AG09319 (cell line): ENCODE data around the gene GFPT1.

Source experiments
- DNase-seq: peaks from one replicate; pipeline ENCODE4 v3.0.0-alpha.2; 2010; ENCODE audit warnings: low read depth; ENCODE audit errors: extremely low read depth
- TF ChIP-seq, protein P1 (sequence below): IDR thresholded peaks from 2 replicates; pipeline ENCODE4 v1.5.1; 2011; ENCODE audit warnings: low read depth, mild to moderate bottlenecking, inconsistent platforms, low read length, moderate library complexity

The GFPT1 gene

DNA sequence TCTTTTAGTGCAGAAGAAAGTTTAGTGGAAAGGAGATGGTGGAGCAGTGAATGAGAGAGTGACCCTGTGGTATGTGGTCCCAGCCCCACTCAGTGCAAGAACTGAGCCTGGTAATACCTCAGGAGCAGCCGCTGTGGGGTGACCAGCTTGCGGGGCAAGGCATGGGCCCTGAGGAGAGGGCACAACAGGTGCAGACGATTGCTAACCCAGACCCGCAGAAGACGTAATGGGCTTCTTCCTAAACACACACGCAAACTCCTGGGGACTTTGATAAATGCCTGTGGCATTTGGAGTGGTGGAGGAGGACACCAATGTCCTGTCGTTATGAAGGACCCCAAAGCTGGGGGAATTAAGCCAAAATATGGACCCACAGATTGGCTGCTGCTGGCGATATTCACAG lies 78.7 kb downstream of the GFPT1 start:
- TF ChIP-seq, protein P1, sequence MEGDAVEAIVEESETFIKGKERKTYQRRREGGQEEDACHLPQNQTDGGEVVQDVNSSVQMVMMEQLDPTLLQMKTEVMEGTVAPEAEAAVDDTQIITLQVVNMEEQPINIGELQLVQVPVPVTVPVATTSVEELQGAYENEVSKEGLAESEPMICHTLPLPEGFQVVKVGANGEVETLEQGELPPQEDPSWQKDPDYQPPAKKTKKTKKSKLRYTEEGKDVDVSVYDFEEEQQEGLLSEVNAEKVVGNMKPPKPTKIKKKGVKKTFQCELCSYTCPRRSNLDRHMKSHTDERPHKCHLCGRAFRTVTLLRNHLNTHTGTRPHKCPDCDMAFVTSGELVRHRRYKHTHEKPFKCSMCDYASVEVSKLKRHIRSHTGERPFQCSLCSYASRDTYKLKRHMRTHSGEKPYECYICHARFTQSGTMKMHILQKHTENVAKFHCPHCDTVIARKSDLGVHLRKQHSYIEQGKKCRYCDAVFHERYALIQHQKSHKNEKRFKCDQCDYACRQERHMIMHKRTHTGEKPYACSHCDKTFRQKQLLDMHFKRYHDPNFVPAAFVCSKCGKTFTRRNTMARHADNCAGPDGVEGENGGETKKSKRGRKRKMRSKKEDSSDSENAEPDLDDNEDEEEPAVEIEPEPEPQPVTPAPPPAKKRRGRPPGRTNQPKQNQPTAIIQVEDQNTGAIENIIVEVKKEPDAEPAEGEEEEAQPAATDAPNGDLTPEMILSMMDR, result no peak

DNA sequence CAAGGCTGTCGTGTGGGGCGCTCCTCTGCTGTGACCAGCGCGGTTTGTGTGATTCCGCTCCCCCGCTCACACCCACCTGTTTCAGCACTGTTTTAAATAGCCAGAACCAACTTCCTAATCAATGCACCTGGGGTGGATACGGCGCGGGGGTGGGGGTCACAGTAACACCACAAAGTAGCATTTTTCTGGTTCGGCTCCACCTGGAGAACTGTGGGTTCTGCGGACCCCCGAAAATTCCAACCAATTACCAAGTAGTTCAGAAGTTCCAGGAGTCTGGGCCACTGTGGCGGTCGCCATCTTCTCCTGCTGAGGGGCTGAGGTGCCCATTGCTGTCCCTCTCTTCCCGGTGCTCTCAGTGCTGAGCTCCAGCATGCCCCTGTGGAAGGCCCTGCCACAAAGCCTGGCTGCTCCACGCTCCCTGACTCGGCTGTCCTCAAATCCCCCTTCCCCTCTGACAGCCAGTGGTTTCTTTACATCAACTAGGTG lies 79.4 kb downstream of the GFPT1 start:
- no peak for DNase-seq
- TF ChIP-seq, protein P1, result no peak

More for the DNA sequence above, 78.7 kb downstream of the GFPT1 start:
- DNase-seq, result no peak

DNA sequence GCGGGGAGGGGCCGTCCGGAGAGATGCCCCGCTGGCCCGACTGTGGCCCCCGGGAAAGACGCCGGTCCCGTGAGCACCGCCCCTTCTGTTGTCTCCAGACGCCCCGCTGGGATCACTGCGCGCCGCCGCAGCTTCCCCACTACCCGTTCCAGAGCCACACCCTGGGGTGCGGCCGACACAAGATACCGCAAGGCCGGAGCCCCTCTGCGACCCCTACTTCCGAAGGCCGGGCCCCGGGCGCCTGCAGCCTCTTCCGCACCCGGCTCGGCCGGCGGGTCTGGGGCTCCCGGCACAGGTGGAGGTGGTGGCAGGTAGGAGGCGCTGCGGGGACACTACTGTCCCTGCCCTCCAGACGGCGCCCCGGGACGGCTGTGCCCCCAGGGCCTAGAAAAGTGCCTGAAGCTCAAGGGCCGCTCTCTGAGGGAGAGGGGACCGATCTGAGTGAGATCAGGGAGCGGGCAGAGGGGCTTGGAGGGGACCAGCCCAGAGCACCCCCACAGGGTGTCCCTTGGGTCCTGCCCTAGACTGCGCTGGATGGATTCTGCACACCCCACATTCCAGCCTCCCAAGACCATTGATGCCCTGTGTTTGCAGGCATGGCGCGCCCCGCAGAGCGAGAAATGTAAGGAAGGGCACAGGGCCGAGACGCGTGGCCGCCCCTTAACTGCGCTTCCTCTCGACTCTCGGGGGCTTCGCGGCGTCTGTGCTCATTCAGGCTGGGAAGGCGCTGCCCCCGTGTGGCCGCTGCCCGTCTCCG lies 80.0 kb downstream of the GFPT1 start:
- TF ChIP-seq, protein P1, result peak; percentile 85
- no peak for DNase-seq

DNA sequence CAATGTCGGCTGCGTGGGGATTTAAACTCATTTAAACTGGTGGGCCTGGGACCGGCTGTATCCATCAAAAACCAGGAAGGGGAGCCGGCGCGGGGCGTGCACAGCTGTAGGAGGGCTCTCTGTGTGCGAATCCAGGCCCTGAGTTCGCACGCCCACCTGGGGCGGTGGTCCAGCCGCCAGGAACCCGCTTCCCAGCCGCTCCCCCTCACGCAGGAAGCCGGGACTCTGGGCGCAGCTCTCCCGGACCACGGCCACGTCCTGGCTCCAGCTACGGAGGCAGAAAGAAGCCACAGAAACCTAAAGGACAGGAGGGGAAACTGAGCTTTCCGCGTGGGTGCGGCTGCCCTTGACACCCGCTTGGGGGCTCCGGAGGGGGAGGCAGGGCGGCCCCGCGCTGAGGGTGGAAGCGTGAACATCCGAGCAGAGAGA lies 80.6 kb downstream of the GFPT1 start:
- DNase-seq, result no peak
- TF ChIP-seq, protein P1, result no peak

DNA sequence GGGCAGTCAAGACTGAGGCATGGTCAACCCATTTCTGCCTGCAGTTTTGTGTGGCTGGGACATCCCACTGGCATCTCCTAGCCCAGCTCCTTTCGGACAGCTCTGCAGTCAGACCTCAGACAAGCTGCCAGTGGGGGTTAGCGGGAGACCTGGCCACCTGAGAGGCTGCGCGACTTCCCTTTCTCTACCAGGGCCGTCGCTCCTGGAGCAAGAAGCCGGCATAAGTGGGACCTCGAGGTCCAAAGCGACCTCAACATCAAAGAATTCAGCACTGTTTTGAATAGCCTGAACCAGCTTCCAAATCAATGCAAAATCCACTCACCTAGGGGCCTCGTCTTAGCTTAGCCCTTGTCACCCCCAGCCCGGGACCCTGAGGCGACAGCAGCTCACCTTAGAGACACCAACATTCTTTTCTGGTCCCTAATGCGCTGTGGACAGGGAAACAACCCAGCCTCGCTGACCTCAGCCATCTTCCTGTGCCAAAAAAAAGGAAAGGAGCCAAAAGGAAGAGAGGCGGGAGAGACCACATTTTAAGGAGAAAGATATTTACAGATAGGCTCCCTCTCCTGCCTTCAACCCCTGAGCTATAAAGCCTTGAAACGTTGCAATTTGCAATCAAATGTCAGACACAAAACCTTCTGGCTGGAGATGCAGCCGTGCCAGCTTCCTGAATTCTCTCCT lies 81.2 kb downstream of the GFPT1 start:
- DNase-seq, result no peak
- TF ChIP-seq, protein P1, result no peak

DNA sequence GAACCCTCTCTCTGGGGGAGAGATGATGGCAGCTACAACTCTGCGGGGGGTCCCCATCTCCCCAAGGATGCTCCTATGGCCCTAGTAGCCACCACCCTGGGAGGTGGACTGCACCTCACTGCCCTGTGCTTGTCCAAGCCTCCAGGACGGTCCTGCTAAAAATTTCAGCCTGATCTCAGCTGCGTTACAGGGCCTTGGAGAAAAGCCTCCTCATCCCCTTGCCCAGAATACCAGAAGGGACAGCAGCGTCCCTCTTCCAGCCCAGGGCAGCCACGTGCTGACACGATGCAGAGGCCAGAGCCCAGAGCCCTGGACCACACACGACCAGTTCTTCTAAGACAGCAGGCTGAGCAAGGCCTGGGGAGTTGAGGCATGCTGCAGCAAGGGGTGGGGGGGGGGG lies 81.9 kb downstream of the GFPT1 start:
- TF ChIP-seq, protein P1, result no peak
- DNase-seq, result no peak

DNA sequence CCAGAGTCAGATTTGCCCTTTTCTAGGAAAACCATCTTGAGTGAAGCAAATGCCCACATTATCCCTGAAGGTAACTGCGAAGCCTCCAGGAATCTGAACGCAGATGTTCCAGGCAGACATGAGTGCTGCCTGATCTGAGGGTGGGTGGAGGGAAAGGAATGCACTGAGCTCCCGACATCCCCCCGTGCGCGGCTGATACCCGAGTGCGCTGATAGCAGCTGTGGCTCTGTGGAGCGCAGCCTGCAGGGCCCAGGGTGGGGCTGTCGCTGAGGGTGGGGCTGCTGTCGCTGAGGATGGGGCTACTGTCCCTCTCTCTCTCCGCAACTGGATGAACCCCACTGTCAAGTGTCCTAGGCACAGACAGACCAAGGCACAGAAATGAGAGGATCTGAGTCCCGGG lies 82.4 kb downstream of the GFPT1 start:
- no peak for DNase-seq
- TF ChIP-seq, protein P1, result no peak
